Measurements from ENCODE around the gene CMBL. TPM values are rescaled to one million over a fixed set of nuclear protein-coding genes. Genes with fewer than 3 reads are reported as not detected.

Gene CMBL
- total RNA-seq, 1 experiment from 2014 or later, result 12.6 TPM

GRCh38 chr5:10244342-10244944 lies 63.3 kb downstream of the CMBL start:
- Mint-ChIP-seq H3K36me3 (ENCODE audit: insufficient read depth in 1 of 3, low read depth in 3 of 3) (no peaks in the 10 kb centered on the region; a peak in 1 of 7 replicates), H3K4me1 (peaks cover 8% of the 10 kb centered on the region in 2 experiments), H3K27me3 (ENCODE audit: low read depth) (no peaks in the 10 kb centered on the region), H3K4me3 (no peak overlapping the region), H3K27ac (no peak overlapping the region; a peak in 1 of 7 replicates), H3K9me3 (no peaks in the 10 kb centered on the region)
- H3K18ac ChIP-seq (ENCODE audit: insufficient read length, low read depth, low read length), result no peak overlapping the region
- WGBS (ENCODE audit: extremely low coverage, insufficient read length, low lambda C conversion rate), result no CpG with 5 or more reads among the region's 10 CpGs
- no peak overlapping the region for H3K14ac ChIP-seq (ENCODE audit: insufficient read depth, low read length)
- H3K9me3 ChIP-seq (ENCODE audit: control insufficient read depth, low read depth, low read length), result no peaks in the 10 kb centered on the region
- H4K8ac ChIP-seq (replicated peaks; ENCODE audit: insufficient read length, low read depth, low read length), result no peak overlapping the region
- no peak overlapping the region for H3K56ac ChIP-seq (ENCODE audit: insufficient read length, low read depth, low read length)
- H2BK20ac ChIP-seq (ENCODE audit: low read depth, low read length, poor library complexity, severe bottlenecking), result no peak overlapping the region
- H3K79me1 ChIP-seq (ENCODE audit: insufficient read depth, low read depth, low read length, poor library complexity, severe bottlenecking), result no peaks in the 10 kb centered on the region
- H4K5ac ChIP-seq (ENCODE audit: insufficient read length, low read depth, low read length), result no peak overlapping the region
- H4K20me1 ChIP-seq (ENCODE audit: control insufficient read depth, insufficient read depth, insufficient read length), result no peaks in the 10 kb centered on the region
- no peak overlapping the region for H4K91ac ChIP-seq (ENCODE audit: insufficient read length, low read depth, low read length)
- H2BK15ac ChIP-seq (ENCODE audit: low read depth, low read length), result no peak overlapping the region
- TF ChIP-seq, protein P1, sequence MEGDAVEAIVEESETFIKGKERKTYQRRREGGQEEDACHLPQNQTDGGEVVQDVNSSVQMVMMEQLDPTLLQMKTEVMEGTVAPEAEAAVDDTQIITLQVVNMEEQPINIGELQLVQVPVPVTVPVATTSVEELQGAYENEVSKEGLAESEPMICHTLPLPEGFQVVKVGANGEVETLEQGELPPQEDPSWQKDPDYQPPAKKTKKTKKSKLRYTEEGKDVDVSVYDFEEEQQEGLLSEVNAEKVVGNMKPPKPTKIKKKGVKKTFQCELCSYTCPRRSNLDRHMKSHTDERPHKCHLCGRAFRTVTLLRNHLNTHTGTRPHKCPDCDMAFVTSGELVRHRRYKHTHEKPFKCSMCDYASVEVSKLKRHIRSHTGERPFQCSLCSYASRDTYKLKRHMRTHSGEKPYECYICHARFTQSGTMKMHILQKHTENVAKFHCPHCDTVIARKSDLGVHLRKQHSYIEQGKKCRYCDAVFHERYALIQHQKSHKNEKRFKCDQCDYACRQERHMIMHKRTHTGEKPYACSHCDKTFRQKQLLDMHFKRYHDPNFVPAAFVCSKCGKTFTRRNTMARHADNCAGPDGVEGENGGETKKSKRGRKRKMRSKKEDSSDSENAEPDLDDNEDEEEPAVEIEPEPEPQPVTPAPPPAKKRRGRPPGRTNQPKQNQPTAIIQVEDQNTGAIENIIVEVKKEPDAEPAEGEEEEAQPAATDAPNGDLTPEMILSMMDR (conservative IDR thresholded peaks at IDR 0.05), result no peak
- H2AFZ ChIP-seq (ENCODE audit: low read length), result no peak overlapping the region
- no peak overlapping the region for H3T11ph ChIP-seq (ENCODE audit: low read length)
- no peak overlapping the region for H2BK120ac ChIP-seq (ENCODE audit: low read depth, low read length, poor library complexity, severe bottlenecking)
- peaks cover 6% of the 10 kb centered on the region; the same call in 1 of the 2 replicates for H3K79me2 ChIP-seq (ENCODE audit: insufficient read depth, low read length)
- DNase-seq, result no peak
- H2AK5ac ChIP-seq (ENCODE audit: insufficient read length, low read length), result no peak overlapping the region
- H3K4ac ChIP-seq (ENCODE audit: low read depth, low read length), result no peak overlapping the region
- no peak overlapping the region for H3K9ac ChIP-seq (ENCODE audit: extremely low read depth, insufficient read length, low read length)
- no peak overlapping the region for H2BK5ac ChIP-seq (ENCODE audit: insufficient read length, low read length)
- H3K27me3 ChIP-seq (ENCODE audit: insufficient read depth, low read length), result no peaks in the 10 kb centered on the region
- peaks cover 1% of the 10 kb centered on the region for H3K23me2 ChIP-seq (ENCODE audit: insufficient read length, low read depth, low read length, poor library complexity, severe bottlenecking)
- no peak overlapping the region for H2BK12ac ChIP-seq (ENCODE audit: insufficient read length, low read depth, low read length)
- no peak overlapping the region for H3K27ac ChIP-seq (ENCODE audit: insufficient read length, low read depth, low read length)
- H3K4me1 ChIP-seq (ENCODE audit: insufficient read depth, low read length), result no peaks in the 10 kb centered on the region
- H3K23ac ChIP-seq (ENCODE audit: insufficient read length, low read depth, low read length), result no peak overlapping the region
- H3K4me2 ChIP-seq (ENCODE audit: insufficient read depth, insufficient read length, low read length), result no peak overlapping the region
